ENCODE measurements around the gene GLIPR1.

Gene GLIPR1

DNA sequence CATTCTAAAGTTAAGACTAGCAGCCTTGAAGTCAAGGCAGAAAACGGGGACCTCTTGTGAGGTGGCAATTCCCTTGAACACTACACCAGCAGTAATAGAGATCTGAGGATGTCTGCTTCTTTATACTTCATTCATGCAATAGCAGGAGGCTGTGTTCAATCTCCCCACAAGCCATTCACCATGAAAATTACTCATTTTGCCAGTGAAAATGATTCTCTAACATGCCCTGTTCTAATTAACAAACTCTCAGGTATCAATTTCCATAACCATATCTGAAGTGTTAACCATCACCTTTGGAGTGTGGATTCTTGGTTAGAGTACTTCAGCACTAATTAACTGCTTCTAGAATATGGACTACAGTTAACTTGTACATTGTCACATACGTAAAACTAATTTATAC, 3.4 kb upstream of the GLIPR1 start:
- no peak overlapping the region for H3K4me3 ChIP-seq (ENCODE audit: control insufficient read depth, low read depth, low read length)
- no peak for TF ChIP-seq CTCF (conservative IDR thresholded peaks at IDR 0.05; ENCODE audit: control insufficient read depth, insufficient read depth, low read depth, low read length)
- DNase-seq (ENCODE audit: low read depth): no peak

- DNase-seq (ENCODE audit: low read depth): peak; percentile 73
- no peak for TF ChIP-seq CTCF (conservative IDR thresholded peaks at IDR 0.05; ENCODE audit: control insufficient read depth, insufficient read depth, low read depth, low read length)
- no peak overlapping the region for H3K4me3 ChIP-seq (ENCODE audit: control insufficient read depth, low read depth, low read length)
These were observed 2.3 kb upstream of the GLIPR1 start for GRCh38 chr12:75478116-75478794.

DNA sequence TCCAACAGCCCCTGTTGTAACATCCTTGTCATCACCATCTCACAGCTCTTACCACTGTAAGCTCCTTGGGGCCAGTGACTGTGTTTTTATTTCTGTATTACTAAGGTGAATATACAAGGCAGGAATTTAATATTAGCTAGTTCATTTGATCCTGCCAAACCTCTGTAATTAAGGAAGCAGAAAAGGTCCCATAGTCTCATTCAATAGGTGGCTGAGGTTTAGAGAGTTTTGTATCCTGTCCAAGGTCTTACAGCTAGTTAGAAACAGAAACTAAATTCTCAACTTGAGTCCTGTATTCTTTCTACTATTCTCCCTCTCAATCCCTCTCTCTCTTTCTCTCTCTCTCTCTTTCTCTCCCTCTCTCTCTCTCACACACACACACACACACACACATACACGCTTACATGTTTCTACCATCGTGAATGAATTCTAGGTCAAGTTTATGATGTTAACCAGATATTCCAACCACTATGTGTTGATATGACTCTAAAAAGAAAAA, 543 bp upstream of the GLIPR1 start:
- no peak for TF ChIP-seq CTCF (conservative IDR thresholded peaks at IDR 0.05; ENCODE audit: control insufficient read depth, insufficient read depth, low read depth, low read length)
- DNase-seq (ENCODE audit: low read depth): peak; percentile 71
- peak overlapping the region; percentile 46 for H3K4me3 ChIP-seq (ENCODE audit: control insufficient read depth, low read depth, low read length)

- H3K4me3 ChIP-seq (ENCODE audit: control insufficient read depth, low read depth, low read length): peak overlapping the region; percentile 83
- peak; percentile 45 for DNase-seq (ENCODE audit: low read depth)
- TF ChIP-seq CTCF (conservative IDR thresholded peaks at IDR 0.05; ENCODE audit: control insufficient read depth, insufficient read depth, low read depth, low read length): no peak
These were observed 604 bp downstream of the GLIPR1 start for GRCh38 chr12:75481013-75481705.

GRCh38 chr12:75481774-75482173, 1.2 kb downstream of the GLIPR1 start:
- no peak for TF ChIP-seq CTCF (conservative IDR thresholded peaks at IDR 0.05; ENCODE audit: control insufficient read depth, insufficient read depth, low read depth, low read length)
- peak overlapping the region; percentile 83 for H3K4me3 ChIP-seq (ENCODE audit: control insufficient read depth, low read depth, low read length)
- DNase-seq (ENCODE audit: low read depth): peak; percentile 83

- TF ChIP-seq CTCF (conservative IDR thresholded peaks at IDR 0.05; ENCODE audit: control insufficient read depth, insufficient read depth, low read depth, low read length): no peak
- peak; percentile 39 for DNase-seq (ENCODE audit: low read depth)
- peak overlapping the region; percentile 83 for H3K4me3 ChIP-seq (ENCODE audit: control insufficient read depth, low read depth, low read length)
These were observed 2.1 kb downstream of the GLIPR1 start for GRCh38 chr12:75482646-75483045.
